Measurements from ENCODE around the gene CDK18.

Gene CDK18

DNA sequence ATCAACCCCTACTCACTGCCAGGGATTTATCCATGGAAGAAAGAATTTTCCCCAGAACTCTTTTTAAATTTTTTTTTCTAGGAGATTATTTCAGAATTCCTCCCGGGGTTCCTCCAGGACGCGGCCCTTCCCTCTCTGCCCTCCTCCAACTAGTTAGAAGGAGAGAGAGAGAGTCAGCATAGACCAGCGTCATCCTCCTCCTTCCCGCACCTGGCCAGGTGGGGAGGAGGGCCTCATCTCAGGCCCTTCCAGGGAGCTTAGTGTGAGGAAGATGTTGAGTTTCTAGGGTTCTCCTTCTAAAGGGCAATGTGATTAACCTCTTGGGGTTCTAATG, 63.6 kb downstream of the CDK18 start:
- H3K4me1 ChIP-seq (ENCODE audit: control insufficient read depth, low read depth, low read length): no peaks in the 10 kb centered on the region

DNA sequence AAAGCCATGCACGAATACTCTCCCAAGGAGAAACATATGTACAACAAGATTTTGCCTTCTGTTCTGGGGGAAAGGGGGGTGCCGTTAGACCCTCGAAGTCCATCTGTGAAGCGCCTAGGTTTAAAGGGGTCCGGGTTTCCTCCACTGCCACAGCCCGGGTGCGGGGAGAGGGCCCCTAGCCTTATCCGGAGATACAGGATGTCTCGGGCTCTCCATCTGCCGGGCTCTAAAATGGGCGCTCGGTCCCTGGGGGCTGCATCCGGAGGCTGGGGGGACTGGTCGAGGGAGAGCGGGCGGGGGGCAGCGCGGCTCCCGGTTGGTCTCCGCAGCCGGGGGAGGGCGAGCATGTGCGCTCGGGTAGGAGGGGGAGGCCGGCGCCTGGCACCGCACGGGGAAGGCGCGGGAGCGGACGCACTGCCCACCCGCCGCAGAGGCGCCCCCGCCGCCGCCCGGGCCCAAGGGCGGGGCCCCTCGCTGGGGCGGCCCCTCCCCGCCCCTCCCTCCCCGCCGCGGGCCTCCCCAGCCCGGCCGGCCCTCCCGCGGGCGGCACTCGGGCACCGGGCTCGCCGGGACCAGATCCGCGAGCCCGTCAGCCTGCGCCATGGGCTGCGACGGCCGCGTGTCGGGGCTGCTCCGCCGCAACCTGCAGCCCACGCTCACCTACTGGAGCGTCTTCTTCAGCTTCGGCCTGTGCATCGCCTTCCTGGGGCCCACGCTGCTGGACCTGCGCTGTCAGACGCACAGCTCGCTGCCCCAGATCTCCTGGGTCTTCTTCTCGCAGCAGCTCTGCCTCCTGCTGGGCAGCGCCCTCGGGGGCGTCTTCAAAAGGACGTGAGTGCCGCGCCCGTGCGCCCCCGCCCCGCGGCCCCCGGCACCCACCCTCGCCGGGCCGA, 64.2 kb downstream of the CDK18 start:
- no peak overlapping the region for H2BK5ac ChIP-seq (ENCODE audit: low read length)
- no peak overlapping the region for H3K18ac ChIP-seq (ENCODE audit: low read length)
- H2BK15ac ChIP-seq (replicated peaks; ENCODE audit: low read depth): no peak overlapping the region
- no peak overlapping the region for H3K27ac ChIP-seq (ENCODE audit: low read depth, low read length)
- peak overlapping the region; percentile 91 for H3K4me2 ChIP-seq (ENCODE audit: low read length)
- peak overlapping the region; percentile 67 for H3K56ac ChIP-seq (ENCODE audit: low read length)
- no peak overlapping the region for H2BK120ac ChIP-seq (ENCODE audit: low read depth, low read length)
- DNase-seq: no peak
- no peaks in the 10 kb centered on the region for H3K79me1 ChIP-seq (ENCODE audit: low read length)
- H3K9ac ChIP-seq (ENCODE audit: low read length): peak overlapping the region; percentile 27
- H3K4me3 ChIP-seq (ENCODE audit: low read length): no peak overlapping the region
- no peak overlapping the region for H4K8ac ChIP-seq (ENCODE audit: low read depth, low read length)
- peaks cover 25% of the 10 kb centered on the region for H3K27me3 ChIP-seq (ENCODE audit: insufficient read depth, low read length, poor library complexity)
- no CpG with 5 or more reads among the region's 90 CpGs for WGBS (ENCODE audit: extremely low coverage, insufficient coverage, low lambda C conversion rate)
- no peaks in the 10 kb centered on the region for H3K79me2 ChIP-seq (ENCODE audit: control insufficient read depth, insufficient read depth, low read length)
- no peak overlapping the region for H4K5ac ChIP-seq (ENCODE audit: low read length)
- no peak overlapping the region for H2AK5ac ChIP-seq (ENCODE audit: low read length)
- H3K4ac ChIP-seq (ENCODE audit: low read depth, low read length): no peak overlapping the region
- H3K4me1 ChIP-seq (ENCODE audit: control insufficient read depth, low read depth, low read length): no peaks in the 10 kb centered on the region
- no peaks in the 10 kb centered on the region for H3K36me3 ChIP-seq (ENCODE audit: control insufficient read depth, insufficient read depth, low read length)
- H3K23ac ChIP-seq (ENCODE audit: low read length): peak overlapping the region; percentile 98

More for the DNA sequence above, 63.6 kb downstream of the CDK18 start:
- H2BK15ac ChIP-seq (replicated peaks; ENCODE audit: low read depth): no peak overlapping the region
- H2BK5ac ChIP-seq (ENCODE audit: low read length): no peak overlapping the region
- H3K27ac ChIP-seq (ENCODE audit: low read depth, low read length): no peak overlapping the region
- no peak for DNase-seq
- no peak overlapping the region for H2BK120ac ChIP-seq (ENCODE audit: low read depth, low read length)
- no peaks in the 10 kb centered on the region for H3K36me3 ChIP-seq (ENCODE audit: control insufficient read depth, insufficient read depth, low read length)
- no peaks in the 10 kb centered on the region for H3K79me2 ChIP-seq (ENCODE audit: control insufficient read depth, insufficient read depth, low read length)
- no peak overlapping the region for H3K4ac ChIP-seq (ENCODE audit: low read depth, low read length)
- H3K4me3 ChIP-seq (ENCODE audit: low read length): no peak overlapping the region
- H4K5ac ChIP-seq (ENCODE audit: low read length): no peak overlapping the region
- no CpG with 5 or more reads among the region's 5 CpGs for WGBS (ENCODE audit: extremely low coverage, insufficient coverage, low lambda C conversion rate)
- no peaks in the 10 kb centered on the region for H3K79me1 ChIP-seq (ENCODE audit: low read length)
- H3K23ac ChIP-seq (ENCODE audit: low read length): no peak overlapping the region
- no peak overlapping the region for H3K4me2 ChIP-seq (ENCODE audit: low read length)
- H2AK5ac ChIP-seq (ENCODE audit: low read length): no peak overlapping the region
- no peak overlapping the region for H3K56ac ChIP-seq (ENCODE audit: low read length)
- no peak overlapping the region for H3K9ac ChIP-seq (ENCODE audit: low read length)
- H3K27me3 ChIP-seq (ENCODE audit: insufficient read depth, low read length, poor library complexity): peaks cover 25% of the 10 kb centered on the region
- no peak overlapping the region for H4K8ac ChIP-seq (ENCODE audit: low read depth, low read length)
- H3K18ac ChIP-seq (ENCODE audit: low read length): no peak overlapping the region

DNA sequence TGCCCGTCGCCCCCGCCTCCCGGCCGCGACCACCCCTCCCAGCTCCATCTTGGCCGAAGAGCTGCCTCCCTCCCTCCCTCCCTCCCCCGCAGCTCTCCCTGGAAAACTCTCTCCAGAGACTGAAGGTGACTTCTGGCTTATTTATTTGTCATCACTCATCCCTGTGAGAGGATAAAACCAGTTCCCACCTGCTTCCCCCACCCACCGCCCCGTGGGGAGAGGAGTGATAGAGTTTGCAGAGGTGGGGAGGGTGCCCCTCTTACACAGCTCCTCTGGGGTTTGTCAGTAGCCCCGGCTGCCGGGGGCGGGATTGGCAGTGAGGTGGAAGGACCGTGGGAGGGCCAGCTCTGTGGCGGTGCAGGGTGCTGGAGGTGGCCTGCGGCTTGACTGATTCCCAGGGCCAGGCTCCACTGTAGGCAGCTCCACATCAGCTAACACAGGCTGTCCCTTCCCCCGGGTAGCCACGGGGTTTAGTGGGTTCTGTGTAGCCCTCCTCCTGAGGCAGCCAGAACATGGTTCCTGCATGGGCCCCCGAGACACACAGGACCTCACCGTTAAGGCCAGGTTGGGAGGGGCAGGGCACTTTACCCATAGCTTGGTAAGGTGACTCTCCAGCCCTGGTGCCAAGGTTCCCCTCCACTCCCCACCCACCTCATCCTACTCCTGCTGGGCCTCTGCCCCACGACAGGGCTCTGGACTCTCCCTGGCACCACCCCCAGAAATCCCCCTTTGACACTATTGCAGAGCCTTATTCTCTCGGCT, 65.1 kb downstream of the CDK18 start:
- Histone ChIP-seq H4K8ac (ENCODE audit: low read depth, low read length) (no peak overlapping the region), H3K18ac (ENCODE audit: low read length) (no peak overlapping the region), H3K23ac (ENCODE audit: low read length) (no peak overlapping the region), H3K27me3 (ENCODE audit: insufficient read depth, low read length, poor library complexity) (peaks cover 25% of the 10 kb centered on the region), H3K4me3 (ENCODE audit: low read length) (no peak overlapping the region), H3K9ac (ENCODE audit: low read length) (no peak overlapping the region), H2BK120ac (ENCODE audit: low read depth, low read length) (no peak overlapping the region), H3K79me2 (ENCODE audit: control insufficient read depth, insufficient read depth, low read length) (no peaks in the 10 kb centered on the region), H3K4ac (ENCODE audit: low read depth, low read length) (no peak overlapping the region), H3K4me1 (ENCODE audit: control insufficient read depth, low read depth, low read length) (no peaks in the 10 kb centered on the region), H3K4me2 (ENCODE audit: low read length) (no peak overlapping the region), H4K5ac (ENCODE audit: low read length) (no peak overlapping the region), H3K56ac (ENCODE audit: low read length) (no peak overlapping the region), H3K79me1 (ENCODE audit: low read length) (no peaks in the 10 kb centered on the region), H3K36me3 (ENCODE audit: control insufficient read depth, insufficient read depth, low read length) (no peaks in the 10 kb centered on the region), H3K27ac (ENCODE audit: low read depth, low read length) (no peak overlapping the region), H2AK5ac (ENCODE audit: low read length) (no peak overlapping the region), H2BK5ac (ENCODE audit: low read length) (no peak overlapping the region), H2BK15ac (replicated peaks; ENCODE audit: low read depth) (no peak overlapping the region)
- WGBS (ENCODE audit: extremely low coverage, insufficient coverage, low lambda C conversion rate): no CpG with 5 or more reads among the region's 22 CpGs
- no peak for DNase-seq

DNA sequence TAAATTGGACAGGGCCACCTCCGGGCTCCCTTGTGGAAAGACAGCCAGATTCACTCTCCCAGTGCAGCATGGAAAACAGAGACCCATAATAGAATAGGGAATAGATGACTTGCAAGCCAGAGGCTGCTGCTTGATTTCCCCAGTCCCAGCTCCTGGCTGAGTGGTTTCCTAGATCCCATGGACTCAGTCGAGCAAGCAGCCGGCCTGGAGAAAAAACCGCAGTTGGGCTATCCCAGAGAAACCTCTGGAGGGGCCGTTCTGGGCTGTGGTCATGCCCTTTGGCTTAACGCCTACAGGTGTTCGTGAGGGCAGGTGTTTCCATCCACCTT, 65.7 kb downstream of the CDK18 start:
- H3K79me2 ChIP-seq (ENCODE audit: control insufficient read depth, insufficient read depth, low read length): no peaks in the 10 kb centered on the region
- H2BK5ac ChIP-seq (ENCODE audit: low read length): no peak overlapping the region
- WGBS (ENCODE audit: extremely low coverage, insufficient coverage, low lambda C conversion rate): no CpG with 5 or more reads among the region's 7 CpGs
- no peak for DNase-seq
- H4K5ac ChIP-seq (ENCODE audit: low read length): no peak overlapping the region
- no peaks in the 10 kb centered on the region for H3K36me3 ChIP-seq (ENCODE audit: control insufficient read depth, insufficient read depth, low read length)
- no peak overlapping the region for H2BK15ac ChIP-seq (replicated peaks; ENCODE audit: low read depth)
- H3K27me3 ChIP-seq (ENCODE audit: insufficient read depth, low read length, poor library complexity): peaks cover 25% of the 10 kb centered on the region
- no peak overlapping the region for H2AK5ac ChIP-seq (ENCODE audit: low read length)
- H3K4me1 ChIP-seq (ENCODE audit: control insufficient read depth, low read depth, low read length): no peaks in the 10 kb centered on the region
- H3K4me2 ChIP-seq (ENCODE audit: low read length): no peak overlapping the region
- no peaks in the 10 kb centered on the region for H3K79me1 ChIP-seq (ENCODE audit: low read length)
- H3K56ac ChIP-seq (ENCODE audit: low read length): no peak overlapping the region
- no peak overlapping the region for H3K9ac ChIP-seq (ENCODE audit: low read length)
- H3K4ac ChIP-seq (ENCODE audit: low read depth, low read length): no peak overlapping the region
- H3K23ac ChIP-seq (ENCODE audit: low read length): no peak overlapping the region
- no peak overlapping the region for H3K27ac ChIP-seq (ENCODE audit: low read depth, low read length)
- H2BK120ac ChIP-seq (ENCODE audit: low read depth, low read length): no peak overlapping the region
- H3K18ac ChIP-seq (ENCODE audit: low read length): no peak overlapping the region
- H3K4me3 ChIP-seq (ENCODE audit: low read length): no peak overlapping the region
- no peak overlapping the region for H4K8ac ChIP-seq (ENCODE audit: low read depth, low read length)

DNA sequence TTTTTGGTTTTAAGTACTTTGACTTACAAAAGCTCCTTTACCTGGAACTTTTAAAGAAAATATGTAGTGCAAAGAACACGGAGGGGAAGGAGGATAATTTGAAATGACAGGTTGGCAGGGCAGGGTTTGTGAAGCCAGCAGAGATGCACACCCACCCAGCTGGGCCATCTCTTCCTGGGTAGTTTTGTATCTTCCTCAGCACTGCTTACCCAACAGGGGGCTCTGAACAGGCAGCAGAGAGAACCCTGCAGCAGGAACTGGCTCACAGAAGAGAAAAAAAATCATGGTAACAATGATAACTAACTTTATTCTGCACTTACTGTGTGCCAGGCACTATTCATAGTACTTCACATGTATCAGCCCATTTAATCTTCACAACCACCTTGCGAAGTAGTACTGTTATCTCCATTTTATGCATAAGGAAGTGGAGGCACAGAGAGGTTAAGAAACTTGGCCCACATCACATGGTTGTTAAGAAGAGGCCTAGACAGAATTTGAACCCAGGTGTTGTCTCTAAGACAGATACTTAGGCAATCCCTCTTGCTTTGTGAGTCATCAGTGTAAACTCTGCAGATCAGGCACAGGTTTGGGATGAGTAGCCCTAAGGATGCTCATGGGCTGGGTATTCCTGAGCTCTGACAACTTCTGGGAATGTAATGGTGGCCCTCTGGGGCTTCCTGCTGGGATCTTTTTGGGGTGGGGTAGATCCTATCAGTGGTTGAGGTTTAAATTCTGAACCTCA, 66.5 kb downstream of the CDK18 start:
- no peak overlapping the region for H4K5ac ChIP-seq (ENCODE audit: low read length)

More for the DNA sequence above, 66.5 kb downstream of the CDK18 start:
- Histone ChIP-seq H3K4me3 (ENCODE audit: low read length) (no peak overlapping the region), H3K79me1 (ENCODE audit: low read length) (no peaks in the 10 kb centered on the region), H2BK5ac (ENCODE audit: low read length) (no peak overlapping the region), H3K9ac (ENCODE audit: low read length) (no peak overlapping the region), H3K56ac (ENCODE audit: low read length) (no peak overlapping the region), H3K27me3 (ENCODE audit: insufficient read depth, low read length, poor library complexity) (peaks cover 25% of the 10 kb centered on the region), H2BK15ac (replicated peaks; ENCODE audit: low read depth) (no peak overlapping the region), H3K27ac (ENCODE audit: low read depth, low read length) (no peak overlapping the region), H3K18ac (ENCODE audit: low read length) (no peak overlapping the region), H2AK5ac (ENCODE audit: low read length) (no peak overlapping the region), H3K4ac (ENCODE audit: low read depth, low read length) (no peak overlapping the region), H3K4me1 (ENCODE audit: control insufficient read depth, low read depth, low read length) (no peaks in the 10 kb centered on the region), H3K79me2 (ENCODE audit: control insufficient read depth, insufficient read depth, low read length) (no peaks in the 10 kb centered on the region), H2BK120ac (ENCODE audit: low read depth, low read length) (no peak overlapping the region), H4K8ac (ENCODE audit: low read depth, low read length) (no peak overlapping the region), H3K4me2 (ENCODE audit: low read length) (no peak overlapping the region), H3K36me3 (ENCODE audit: control insufficient read depth, insufficient read depth, low read length) (no peaks in the 10 kb centered on the region), H3K23ac (ENCODE audit: low read length) (no peak overlapping the region)
- no peak for DNase-seq
- WGBS (ENCODE audit: extremely low coverage, insufficient coverage, low lambda C conversion rate): no CpG with 5 or more reads among the region's 2 CpGs
